ENCODE results near the gene CPNE8. TPM values are rescaled to one million over a fixed set of nuclear protein-coding genes. Genes with fewer than 3 reads are reported as not detected.

The CPNE8 gene
- total and polyA plus RNA-seq, 2 of the 4 experiments (the other 2 are of a cell fraction): not detected

DNA sequence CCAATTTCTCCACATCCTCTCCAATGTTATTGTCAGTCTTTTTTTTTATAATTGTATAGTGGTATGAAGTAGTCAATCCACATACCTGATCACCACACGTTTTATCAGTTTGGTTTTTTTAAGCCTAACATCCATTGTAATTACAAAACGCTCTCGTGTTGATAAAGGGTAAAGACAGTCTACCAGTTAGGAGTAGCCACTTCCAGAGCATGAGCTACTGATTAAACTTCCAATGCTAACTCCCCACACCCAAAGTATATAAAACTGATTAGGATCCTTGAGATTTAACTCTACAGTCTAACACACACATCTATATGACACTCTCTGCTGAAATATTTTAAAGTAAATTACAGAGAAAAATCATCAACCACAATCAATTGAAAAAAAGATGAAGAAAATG is 20.7 kb downstream of the CPNE8 start:
- H2BK20ac ChIP-seq (ENCODE audit: low read depth, low read length): no peak overlapping the region
- H2AFZ ChIP-seq (replicated peaks; ENCODE audit: low read length, poor library complexity): no peak overlapping the region
- peaks cover 9% of the 10 kb centered on the region for H3K9me3 ChIP-seq (ENCODE audit: control insufficient read depth, insufficient read depth, low read length)
- dilution Hi-C loops (cut with HindIII; ENCODE audit: low sequenced_read_pairs, unreplicated experiment): no loop called here
- H4K91ac ChIP-seq (ENCODE audit: insufficient read depth, low read depth, low read length): no peak overlapping the region
- CTCF ChIA-PET: no interaction called here
- no peak overlapping the region for H3K56ac ChIP-seq (ENCODE audit: extremely low read depth, insufficient read depth, low read length)
- no CpG with 5 or more reads among the region's 3 CpGs for WGBS, 2 experiments (ENCODE audit: extremely low coverage in 2 of 2, insufficient read length in 1 of 2)
- no peak overlapping the region for H3K4me3 ChIP-seq (ENCODE audit: insufficient read depth, low read depth, low read length)
- H4K8ac ChIP-seq (ENCODE audit: low read depth in 2 of 2, low read length in 2 of 2): no peak overlapping the region
- no peaks in the 10 kb centered on the region for H3K79me1 ChIP-seq (ENCODE audit: low read depth in 1 of 2, low read length in 2 of 2)
- H3K4me2 ChIP-seq (ENCODE audit: low read depth, low read length): no peak overlapping the region
- POLR2A ChIA-PET (ENCODE audit: unreplicated experiment): no interaction called here
- H2AK9ac ChIP-seq (replicated peaks; ENCODE audit: low read depth, low read length, poor library complexity): no peak overlapping the region
- in situ Hi-C loops (cut with MboI; ENCODE audit: low sequenced_read_pairs): no loop called here
- H4K5ac ChIP-seq (ENCODE audit: low read depth, low read length): no peak overlapping the region
- H2BK120ac ChIP-seq (ENCODE audit: low read depth, low read length): no peak overlapping the region
- DNase-seq (no peak), ATAC-seq (ENCODE audit: low read depth) (no peak)
- H3K36me3 ChIP-seq (ENCODE audit: control insufficient read depth, insufficient read depth, low read length): no peaks in the 10 kb centered on the region
- no peak overlapping the region for H3K4ac ChIP-seq (ENCODE audit: low read depth, low read length)
- H3K18ac ChIP-seq (ENCODE audit: low read depth, low read length): no peak overlapping the region
- no peaks in the 10 kb centered on the region for H3K4me1 ChIP-seq (ENCODE audit: control insufficient read depth, insufficient read depth, low read length)
- intact Hi-C loops (cut with micrococcal nuclease): no loop called here
- H2BK5ac ChIP-seq (ENCODE audit: low read depth, low read length, poor library complexity, severe bottlenecking): no peak overlapping the region
- H3K9ac ChIP-seq (ENCODE audit: low read depth, low read length): no peak overlapping the region
- BruUV-seq (replicated peaks): no TSS peak
- no peak overlapping the region for H3K23ac ChIP-seq (ENCODE audit: low read depth, low read length)
- H3K9me1 ChIP-seq (ENCODE audit: insufficient read depth, low read length): no peaks in the 10 kb centered on the region
- TF ChIP-seq SMC3 (IDR thresholded peaks at IDR 0.05; ENCODE audit: low read depth, low read length) (no peak), MAZ (IDR thresholded peaks at IDR 0.05; ENCODE audit: borderline replicate concordance, low read depth, low read length) (no peak), ELK1 (IDR thresholded peaks at IDR 0.05; ENCODE audit: borderline replicate concordance, low read depth, low read length) (no peak), RFX5 (IDR thresholded peaks at IDR 0.05; ENCODE audit: low read depth, low read length) (no peak), USF2 (IDR thresholded peaks at IDR 0.05; ENCODE audit: low read depth, low read length) (no peak), CEBPB (IDR thresholded peaks at IDR 0.05; ENCODE audit: low read depth, low read length) (no peak), CHD1 (IDR thresholded peaks at IDR 0.05; ENCODE audit: low read depth, low read length) (no peak), MXI1 (IDR thresholded peaks at IDR 0.05; ENCODE audit: borderline replicate concordance, low read depth, low read length) (no peak), RCOR1 (IDR thresholded peaks at IDR 0.05; ENCODE audit: insufficient replicate concordance, low read length) (no peak), RAD21 (IDR thresholded peaks at IDR 0.05; ENCODE audit: low read length) (no peak), BHLHE40 (IDR thresholded peaks at IDR 0.05; ENCODE audit: low read depth, low read length) (no peak), CTCF (conservative IDR thresholded peaks at IDR 0.05; ENCODE audit: low read depth, low read length) (no peak), NFE2L2 (IDR thresholded peaks at IDR 0.05; ENCODE audit: low read depth, low read length) (no peak), FOS (IDR thresholded peaks at IDR 0.05; ENCODE audit: low read depth, low read length) (no peak), MAFK (IDR thresholded peaks at IDR 0.05; ENCODE audit: low read depth, low read length) (no peak), POLR2A (IDR thresholded peaks at IDR 0.05; ENCODE audit: low read depth, low read length) (no peak)
- H2AK5ac ChIP-seq (ENCODE audit: low read depth, low read length): no peak overlapping the region
- no peak overlapping the region for H3K14ac ChIP-seq (replicated peaks; ENCODE audit: low read depth, low read length)
- H3K27ac ChIP-seq (ENCODE audit: insufficient read depth, low read length): no peak overlapping the region
- no peaks in the 10 kb centered on the region for H4K20me1 ChIP-seq (ENCODE audit: insufficient read depth, low read length)
- H2BK15ac ChIP-seq (ENCODE audit: low read depth, low read length): no peak overlapping the region
- no peaks in the 10 kb centered on the region for H3K27me3 ChIP-seq (ENCODE audit: control insufficient read depth, insufficient read depth, low read length)
